ENCODE measurements around the gene TMEM106C. TPM values are rescaled to one million over a fixed set of nuclear protein-coding genes. Genes with fewer than 3 reads are reported as not detected.

The TMEM106C gene
- polyA plus RNA-seq, 1 experiment = 93.7 TPM

DNA sequence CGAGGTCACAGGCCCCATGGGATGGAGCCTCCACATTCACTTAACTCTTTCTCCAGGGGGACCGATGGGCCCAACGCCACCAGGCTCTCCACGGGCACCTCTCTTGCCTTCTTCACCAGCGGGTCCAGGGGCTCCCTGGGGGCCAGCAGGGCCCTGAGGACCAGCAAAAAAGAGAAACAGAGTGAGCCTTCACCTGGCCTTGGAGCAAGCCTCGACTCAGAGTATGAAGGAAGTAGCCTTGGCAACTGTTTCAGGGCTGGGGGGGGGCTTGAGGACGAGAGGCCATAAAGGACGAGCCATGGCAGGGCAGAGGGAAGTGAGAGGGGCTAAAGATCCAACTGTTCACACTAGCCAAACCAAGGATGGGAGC lies 22.9 kb downstream of the TMEM106C start:
- Histone ChIP-seq H3K9me3 (ENCODE audit: control insufficient read depth, insufficient read depth, low read length) (no peaks in the 10 kb centered on the region; the same call in 1 of the 2 replicates), H3K27ac (ENCODE audit: low read depth, low read length) (no peak overlapping the region), H3K27me3 (ENCODE audit: control insufficient read depth, insufficient read depth, low read length) (peaks cover 12% of the 10 kb centered on the region), H3K4me3 (ENCODE audit: low read depth, low read length) (no peak overlapping the region)
- TF ChIP-seq CTCF (IDR thresholded peaks at IDR 0.05; ENCODE audit: low read depth, low read length) = no peak
- POLR2A ChIA-PET = no interaction called here
- DNase-seq (ENCODE audit: low read depth, low spot score) = no peak
- CTCF ChIA-PET = no interaction called here

DNA sequence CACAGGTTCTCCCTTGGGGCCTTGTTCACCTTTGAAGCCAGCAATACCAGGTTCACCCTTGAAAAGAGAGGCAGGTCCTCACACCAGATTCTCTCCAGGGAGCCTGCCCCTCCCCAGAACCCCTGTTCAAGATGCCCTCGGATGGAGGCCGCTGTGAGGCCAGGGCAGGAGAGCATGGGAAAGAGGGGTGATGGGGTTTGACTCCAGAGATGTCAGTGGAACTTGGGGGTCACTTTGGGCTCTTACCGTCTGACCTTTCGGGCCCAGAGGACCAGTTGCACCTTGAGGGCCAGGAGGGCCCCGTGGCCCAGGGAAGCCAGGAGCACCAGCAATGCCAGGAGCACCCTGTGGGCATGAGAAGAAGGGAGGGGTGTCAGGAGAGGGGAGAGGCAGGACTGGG lies 23.4 kb downstream of the TMEM106C start:
- ChIA-PET CTCF (no interaction called here), POLR2A (no interaction called here)
- Histone ChIP-seq H3K9me3 (ENCODE audit: control insufficient read depth, insufficient read depth, low read length) (no peaks in the 10 kb centered on the region; the same call in 1 of the 2 replicates), H3K4me3 (ENCODE audit: low read depth, low read length) (no peak overlapping the region), H3K27ac (ENCODE audit: low read depth, low read length) (no peak overlapping the region), H3K27me3 (ENCODE audit: control insufficient read depth, insufficient read depth, low read length) (peaks cover 17% of the 10 kb centered on the region)
- no peak for DNase-seq (ENCODE audit: low read depth, low spot score)
- TF ChIP-seq CTCF (IDR thresholded peaks at IDR 0.05; ENCODE audit: low read depth, low read length) = no peak

- no peak for TF ChIP-seq CTCF (IDR thresholded peaks at IDR 0.05; ENCODE audit: low read depth, low read length)
- Histone ChIP-seq H3K9me3 (ENCODE audit: control insufficient read depth, insufficient read depth, low read length) (no peaks in the 10 kb centered on the region; the same call in 1 of the 2 replicates), H3K27ac (ENCODE audit: low read depth, low read length) (no peak overlapping the region), H3K4me3 (ENCODE audit: low read depth, low read length) (0 out of 2 replicates have a peak overlapping the region, but pooled peaks have one; percentile 2), H3K27me3 (ENCODE audit: control insufficient read depth, insufficient read depth, low read length) (peaks cover 22% of the 10 kb centered on the region)
- POLR2A ChIA-PET = no interaction called here
- DNase-seq (ENCODE audit: low read depth, low spot score) = no peak
- CTCF ChIA-PET = interaction anchor here (1.3 kb wide), 1 partner anchor 24 kb away, joined by 6 read pairs; the partner anchor contains the start of gene TMEM106C
These were observed 24.1 kb downstream of the TMEM106C start for GRCh38 chr12:47987411-47988072.

- H3K27ac ChIP-seq (ENCODE audit: low read depth, low read length) = no peak overlapping the region
- peak overlapping the region; percentile 27; the same call in 1 of the 2 replicates for H3K4me3 ChIP-seq (ENCODE audit: low read depth, low read length)
- ChIA-PET POLR2A (no interaction called here), CTCF (interaction anchor here (1.3 kb wide), 1 partner anchor 25 kb away, joined by 6 read pairs; the partner anchor contains the start of gene TMEM106C)
- no peak for DNase-seq (ENCODE audit: low read depth, low spot score)
- H3K27me3 ChIP-seq (ENCODE audit: control insufficient read depth, insufficient read depth, low read length) = peaks cover 21% of the 10 kb centered on the region
- no peaks in the 10 kb centered on the region; the same call in 1 of the 2 replicates for H3K9me3 ChIP-seq (ENCODE audit: control insufficient read depth, insufficient read depth, low read length)
- no peak for TF ChIP-seq CTCF (IDR thresholded peaks at IDR 0.05; ENCODE audit: low read depth, low read length)
These were observed 25.0 kb downstream of the TMEM106C start for GRCh38 chr12:47988073-47989022.

- TF ChIP-seq CTCF (IDR thresholded peaks at IDR 0.05; ENCODE audit: low read depth, low read length) = no peak
- DNase-seq (ENCODE audit: low read depth, low spot score) = no peak
- H3K9me3 ChIP-seq (ENCODE audit: control insufficient read depth, insufficient read depth, low read length) = no peaks in the 10 kb centered on the region; the same call in 1 of the 2 replicates
- ChIA-PET CTCF (no interaction called here), POLR2A (no interaction called here)
- peaks cover 26% of the 10 kb centered on the region for H3K27me3 ChIP-seq (ENCODE audit: control insufficient read depth, insufficient read depth, low read length)
- H3K4me3 ChIP-seq (ENCODE audit: low read depth, low read length) = no peak overlapping the region
- no peak overlapping the region for H3K27ac ChIP-seq (ENCODE audit: low read depth, low read length)
These were observed 25.6 kb downstream of the TMEM106C start for GRCh38 chr12:47989023-47989417.

Data from AG04450 (cell line).